ENCODE measurements around the gene DIS3L2.

The DIS3L2 gene

GRCh38 chr2:232001073-232001472 is 39.6 kb downstream of the DIS3L2 start:
- no peak overlapping the region for H3K9ac ChIP-seq (ENCODE audit: low read length in 5 of 5)
- H3K27me3 ChIP-seq (ENCODE audit: control insufficient read depth in 5 of 5, insufficient read depth in 4 of 5, low read length in 5 of 5), result no peaks in the 10 kb centered on the region
- no peak overlapping the region for H3K27ac ChIP-seq (ENCODE audit: low read depth, low read length)
- no peak overlapping the region for H3K4me3 ChIP-seq (ENCODE audit: low read depth in 1 of 5, low read length in 5 of 5)
- H3K4me1 ChIP-seq (ENCODE audit: control insufficient read depth in 5 of 5, insufficient read depth in 5 of 5, low read length in 5 of 5), result peaks cover 0 to 15% (median 2%) of the 10 kb centered on the region in 5 donors
- H3K36me3 ChIP-seq (ENCODE audit: control insufficient read depth in 5 of 5, insufficient read depth in 5 of 5, low read length in 5 of 5), result no peaks in the 10 kb centered on the region
- H3K9me3 ChIP-seq (ENCODE audit: control insufficient read depth in 5 of 5, low read length in 5 of 5), result no peaks in the 10 kb centered on the region

DNA sequence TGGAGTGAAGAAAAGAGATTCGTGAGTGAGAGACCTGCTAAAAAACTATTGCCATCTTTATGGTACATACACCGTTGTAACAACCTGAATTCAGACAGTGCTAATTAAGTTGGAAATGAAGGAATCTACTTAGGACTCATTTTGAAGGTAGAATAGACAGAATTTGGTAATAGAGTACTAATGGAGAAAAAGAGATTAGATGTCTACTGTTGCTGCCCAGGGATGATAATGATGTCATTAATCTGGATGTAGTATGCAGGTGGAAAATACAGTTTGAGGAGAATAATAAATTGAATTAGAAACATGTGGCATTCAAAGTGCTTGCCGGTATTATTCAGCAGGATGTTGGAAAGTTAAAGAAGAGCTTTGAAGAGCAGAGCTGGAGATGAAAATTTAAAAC is 44.7 kb downstream of the DIS3L2 start:
- Histone ChIP-seq H3K27me3 (ENCODE audit: control insufficient read depth in 5 of 5, insufficient read depth in 4 of 5, low read length in 5 of 5) (no peaks in the 10 kb centered on the region), H3K9ac (ENCODE audit: low read length in 5 of 5) (no peak overlapping the region), H3K4me1 (ENCODE audit: control insufficient read depth in 5 of 5, insufficient read depth in 5 of 5, low read length in 5 of 5) (no peaks in the 10 kb centered on the region), H3K36me3 (ENCODE audit: control insufficient read depth in 5 of 5, insufficient read depth in 5 of 5, low read length in 5 of 5) (no peaks in the 10 kb centered on the region), H3K9me3 (ENCODE audit: control insufficient read depth in 5 of 5, low read length in 5 of 5) (no peaks in the 10 kb centered on the region), H3K4me3 (ENCODE audit: low read depth in 1 of 5, low read length in 5 of 5) (no peak overlapping the region), H3K27ac (ENCODE audit: low read depth, low read length) (no peak overlapping the region)

- peaks cover 0 to 2% (median 0%) of the 10 kb centered on the region in 5 donors for H3K4me1 ChIP-seq (ENCODE audit: control insufficient read depth in 5 of 5, insufficient read depth in 5 of 5, low read length in 5 of 5)
- H3K9me3 ChIP-seq (ENCODE audit: control insufficient read depth in 5 of 5, low read length in 5 of 5), result no peaks in the 10 kb centered on the region
- H3K9ac ChIP-seq (ENCODE audit: low read length in 5 of 5), result no peak overlapping the region
- H3K36me3 ChIP-seq (ENCODE audit: control insufficient read depth in 5 of 5, insufficient read depth in 5 of 5, low read length in 5 of 5), result no peaks in the 10 kb centered on the region
- no peak overlapping the region for H3K27ac ChIP-seq (ENCODE audit: low read depth, low read length)
- no peaks in the 10 kb centered on the region for H3K27me3 ChIP-seq (ENCODE audit: control insufficient read depth in 5 of 5, insufficient read depth in 4 of 5, low read length in 5 of 5)
- H3K4me3 ChIP-seq (ENCODE audit: low read depth in 1 of 5, low read length in 5 of 5), result no peak overlapping the region
Observed at GRCh38 chr2:232008907-232009638, 47.6 kb downstream of the DIS3L2 start.

DNA sequence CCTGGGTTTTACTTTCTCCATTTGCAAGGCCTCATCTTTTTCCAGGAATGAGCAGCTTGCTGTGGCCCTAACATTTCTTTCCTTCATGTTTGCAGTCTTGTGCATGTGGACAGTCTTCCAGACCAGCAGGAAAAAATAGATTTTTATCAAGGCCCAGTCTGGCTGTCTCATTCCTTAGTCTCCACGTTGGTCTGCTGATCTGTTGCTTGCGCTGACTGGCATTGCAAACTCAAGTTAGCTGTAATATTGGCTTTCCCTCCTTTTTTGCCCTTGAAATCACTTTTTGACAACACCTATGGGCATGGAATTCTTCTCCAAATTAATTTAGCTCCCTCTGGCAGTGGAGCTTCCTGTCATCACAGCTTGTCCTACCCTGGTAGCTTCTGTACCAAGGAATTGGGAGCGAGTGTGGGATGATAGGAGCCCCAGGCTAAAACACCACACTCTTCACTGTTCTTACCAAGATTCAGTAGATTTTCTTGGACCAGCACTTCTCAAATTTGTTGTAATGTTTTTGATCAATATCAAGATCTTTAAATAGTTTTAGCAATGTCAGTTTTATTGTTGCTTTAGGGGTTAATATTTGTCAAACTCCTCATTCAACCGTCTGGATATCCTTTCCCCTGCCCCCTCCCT is 48.2 kb downstream of the DIS3L2 start:
- Histone ChIP-seq H3K4me1 (ENCODE audit: control insufficient read depth in 5 of 5, insufficient read depth in 5 of 5, low read length in 5 of 5) (peaks cover 0 to 2% (median 0%) of the 10 kb centered on the region in 5 donors), H3K36me3 (ENCODE audit: control insufficient read depth in 5 of 5, insufficient read depth in 5 of 5, low read length in 5 of 5) (no peaks in the 10 kb centered on the region), H3K4me3 (ENCODE audit: low read depth in 1 of 5, low read length in 5 of 5) (no peak overlapping the region), H3K27ac (ENCODE audit: low read depth, low read length) (no peak overlapping the region), H3K9me3 (ENCODE audit: control insufficient read depth in 5 of 5, low read length in 5 of 5) (no peaks in the 10 kb centered on the region), H3K27me3 (ENCODE audit: control insufficient read depth in 5 of 5, insufficient read depth in 4 of 5, low read length in 5 of 5) (no peaks in the 10 kb centered on the region), H3K9ac (ENCODE audit: low read length in 5 of 5) (no peak overlapping the region)

- Histone ChIP-seq H3K9me3 (ENCODE audit: control insufficient read depth in 5 of 5, low read length in 5 of 5) (no peaks in the 10 kb centered on the region), H3K36me3 (ENCODE audit: control insufficient read depth in 5 of 5, insufficient read depth in 5 of 5, low read length in 5 of 5) (peaks cover 9 to 22% (median 15%) of the 10 kb centered on the region in 5 donors), H3K27ac (ENCODE audit: low read depth, low read length) (no peak overlapping the region), H3K4me1 (ENCODE audit: control insufficient read depth in 5 of 5, insufficient read depth in 5 of 5, low read length in 5 of 5) (peaks cover 0 to 2% (median 0%) of the 10 kb centered on the region in 5 donors), H3K27me3 (ENCODE audit: control insufficient read depth in 5 of 5, insufficient read depth in 4 of 5, low read length in 5 of 5) (no peaks in the 10 kb centered on the region), H3K9ac (ENCODE audit: low read length in 5 of 5) (peak overlapping the region in 1 of 5 donors; percentile 10), H3K4me3 (ENCODE audit: low read depth in 1 of 5, low read length in 5 of 5) (no peak overlapping the region)
Observed at GRCh38 chr2:232013701-232014353, 52.3 kb downstream of the DIS3L2 start.

DNA sequence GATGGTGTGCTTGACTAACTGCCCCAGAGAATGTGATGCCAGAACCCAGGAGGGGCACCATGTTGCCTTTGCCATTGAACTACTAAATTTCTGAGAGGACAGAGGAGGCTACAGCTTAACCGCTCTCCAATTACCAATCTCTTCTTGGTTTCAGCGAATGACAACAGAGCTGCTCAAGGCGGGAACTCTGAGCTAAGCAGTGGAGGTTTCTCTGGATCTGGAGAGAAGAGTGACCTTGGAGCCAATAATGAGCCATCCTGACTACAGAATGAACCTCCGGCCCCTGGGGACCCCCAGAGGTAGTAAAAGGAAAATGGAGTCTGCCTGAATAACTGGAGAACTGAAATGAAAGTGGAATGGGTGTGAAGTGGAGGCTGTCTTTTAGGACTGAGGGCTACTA is 53.2 kb downstream of the DIS3L2 start:
- no peak overlapping the region for H3K27ac ChIP-seq (ENCODE audit: low read depth, low read length)
- no peaks in the 10 kb centered on the region for H3K27me3 ChIP-seq (ENCODE audit: control insufficient read depth in 5 of 5, insufficient read depth in 4 of 5, low read length in 5 of 5)
- H3K36me3 ChIP-seq (ENCODE audit: control insufficient read depth in 5 of 5, insufficient read depth in 5 of 5, low read length in 5 of 5), result peaks cover 9 to 27% (median 15%) of the 10 kb centered on the region in 5 donors
- peaks cover 0 to 2% (median 0%) of the 10 kb centered on the region in 5 donors for H3K4me1 ChIP-seq (ENCODE audit: control insufficient read depth in 5 of 5, insufficient read depth in 5 of 5, low read length in 5 of 5)
- H3K4me3 ChIP-seq (ENCODE audit: low read depth in 1 of 5, low read length in 5 of 5), result no peak overlapping the region
- no peak overlapping the region for H3K9ac ChIP-seq (ENCODE audit: low read length in 5 of 5)
- no peaks in the 10 kb centered on the region for H3K9me3 ChIP-seq (ENCODE audit: control insufficient read depth in 5 of 5, low read length in 5 of 5)

- no peak overlapping the region for H3K27ac ChIP-seq (ENCODE audit: low read depth, low read length)
- H3K9ac ChIP-seq (ENCODE audit: low read length in 5 of 5), result no peak overlapping the region
- H3K36me3 ChIP-seq (ENCODE audit: control insufficient read depth in 5 of 5, insufficient read depth in 5 of 5, low read length in 5 of 5), result peaks cover 26 to 56% (median 28%) of the 10 kb centered on the region in 5 donors
- no peak overlapping the region for H3K4me3 ChIP-seq (ENCODE audit: low read depth in 1 of 5, low read length in 5 of 5)
- no peaks in the 10 kb centered on the region for H3K27me3 ChIP-seq (ENCODE audit: control insufficient read depth in 5 of 5, insufficient read depth in 4 of 5, low read length in 5 of 5)
- H3K4me1 ChIP-seq (ENCODE audit: control insufficient read depth in 5 of 5, insufficient read depth in 5 of 5, low read length in 5 of 5), result peaks cover 0 to 2% (median 0%) of the 10 kb centered on the region in 5 donors
- H3K9me3 ChIP-seq (ENCODE audit: control insufficient read depth in 5 of 5, low read length in 5 of 5), result no peaks in the 10 kb centered on the region
Observed at GRCh38 chr2:232018181-232018580, 56.7 kb downstream of the DIS3L2 start.

- H3K9ac ChIP-seq (ENCODE audit: low read length in 5 of 5), result no peak overlapping the region
- no peaks in the 10 kb centered on the region for H3K27me3 ChIP-seq (ENCODE audit: control insufficient read depth in 5 of 5, insufficient read depth in 4 of 5, low read length in 5 of 5)
- H3K4me1 ChIP-seq (ENCODE audit: control insufficient read depth in 5 of 5, insufficient read depth in 5 of 5, low read length in 5 of 5), result no peaks in the 10 kb centered on the region
- no peak overlapping the region for H3K4me3 ChIP-seq (ENCODE audit: low read depth in 1 of 5, low read length in 5 of 5)
- no peaks in the 10 kb centered on the region for H3K9me3 ChIP-seq (ENCODE audit: control insufficient read depth in 5 of 5, low read length in 5 of 5)
- H3K36me3 ChIP-seq (ENCODE audit: control insufficient read depth in 5 of 5, insufficient read depth in 5 of 5, low read length in 5 of 5), result peaks cover 26 to 65% (median 38%) of the 10 kb centered on the region in 5 donors
- no peak overlapping the region for H3K27ac ChIP-seq (ENCODE audit: low read depth, low read length)
Observed at GRCh38 chr2:232022718-232023117, 61.2 kb downstream of the DIS3L2 start.

GRCh38 chr2:232023426-232023825 is 61.9 kb downstream of the DIS3L2 start:
- Histone ChIP-seq H3K9ac (ENCODE audit: low read length in 5 of 5) (no peak overlapping the region), H3K27ac (ENCODE audit: low read depth, low read length) (no peak overlapping the region), H3K27me3 (ENCODE audit: control insufficient read depth in 5 of 5, insufficient read depth in 4 of 5, low read length in 5 of 5) (no peaks in the 10 kb centered on the region), H3K4me3 (ENCODE audit: low read depth in 1 of 5, low read length in 5 of 5) (no peak overlapping the region), H3K9me3 (ENCODE audit: control insufficient read depth in 5 of 5, low read length in 5 of 5) (no peaks in the 10 kb centered on the region), H3K4me1 (ENCODE audit: control insufficient read depth in 5 of 5, insufficient read depth in 5 of 5, low read length in 5 of 5) (peaks cover 2 to 4% (median 2%) of the 10 kb centered on the region in 5 donors), H3K36me3 (ENCODE audit: control insufficient read depth in 5 of 5, insufficient read depth in 5 of 5, low read length in 5 of 5) (peaks cover 25 to 61% (median 38%) of the 10 kb centered on the region in 5 donors)

DNA sequence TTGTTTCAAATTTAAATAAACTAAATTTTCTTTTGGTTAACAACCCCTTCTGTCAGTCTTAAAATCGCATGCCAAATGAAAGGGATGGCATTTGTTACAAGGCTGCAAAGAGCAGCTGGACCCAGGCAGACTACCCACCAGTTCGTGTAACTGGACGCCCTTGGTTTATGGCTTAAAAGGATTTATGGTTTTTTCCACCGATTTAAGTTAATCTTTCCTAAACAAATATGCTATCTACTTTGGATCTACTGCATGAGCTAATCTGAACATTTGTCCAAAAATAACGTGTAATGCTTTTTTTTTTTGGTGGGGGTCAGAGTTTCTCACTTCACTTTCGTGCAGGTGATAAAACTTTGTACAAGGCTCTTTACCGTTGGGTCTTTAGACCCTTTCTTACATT is 62.9 kb downstream of the DIS3L2 start:
- no peak overlapping the region for H3K9ac ChIP-seq (ENCODE audit: low read length in 5 of 5)
- H3K27ac ChIP-seq (ENCODE audit: low read depth, low read length), result no peak overlapping the region
- H3K9me3 ChIP-seq (ENCODE audit: control insufficient read depth in 5 of 5, low read length in 5 of 5), result no peaks in the 10 kb centered on the region
- H3K4me3 ChIP-seq (ENCODE audit: low read depth in 1 of 5, low read length in 5 of 5), result no peak overlapping the region
- peaks cover 22 to 56% (median 38%) of the 10 kb centered on the region in 5 donors for H3K36me3 ChIP-seq (ENCODE audit: control insufficient read depth in 5 of 5, insufficient read depth in 5 of 5, low read length in 5 of 5)
- H3K4me1 ChIP-seq (ENCODE audit: control insufficient read depth in 5 of 5, insufficient read depth in 5 of 5, low read length in 5 of 5), result peaks cover 4 to 8% (median 6%) of the 10 kb centered on the region in 5 donors
- no peaks in the 10 kb centered on the region for H3K27me3 ChIP-seq (ENCODE audit: control insufficient read depth in 5 of 5, insufficient read depth in 4 of 5, low read length in 5 of 5)

Measured in subcutaneous abdominal adipose tissue (tissue), 5 donors.